Measurements from ENCODE around the gene SREBF1. TPM values are rescaled to one million over a fixed set of nuclear protein-coding genes. Genes with fewer than 3 reads are reported as not detected.

Gene SREBF1
- total and polyA plus RNA-seq, 2 experiments from 2014 or later: 39.6 to 85.3 TPM

DNA sequence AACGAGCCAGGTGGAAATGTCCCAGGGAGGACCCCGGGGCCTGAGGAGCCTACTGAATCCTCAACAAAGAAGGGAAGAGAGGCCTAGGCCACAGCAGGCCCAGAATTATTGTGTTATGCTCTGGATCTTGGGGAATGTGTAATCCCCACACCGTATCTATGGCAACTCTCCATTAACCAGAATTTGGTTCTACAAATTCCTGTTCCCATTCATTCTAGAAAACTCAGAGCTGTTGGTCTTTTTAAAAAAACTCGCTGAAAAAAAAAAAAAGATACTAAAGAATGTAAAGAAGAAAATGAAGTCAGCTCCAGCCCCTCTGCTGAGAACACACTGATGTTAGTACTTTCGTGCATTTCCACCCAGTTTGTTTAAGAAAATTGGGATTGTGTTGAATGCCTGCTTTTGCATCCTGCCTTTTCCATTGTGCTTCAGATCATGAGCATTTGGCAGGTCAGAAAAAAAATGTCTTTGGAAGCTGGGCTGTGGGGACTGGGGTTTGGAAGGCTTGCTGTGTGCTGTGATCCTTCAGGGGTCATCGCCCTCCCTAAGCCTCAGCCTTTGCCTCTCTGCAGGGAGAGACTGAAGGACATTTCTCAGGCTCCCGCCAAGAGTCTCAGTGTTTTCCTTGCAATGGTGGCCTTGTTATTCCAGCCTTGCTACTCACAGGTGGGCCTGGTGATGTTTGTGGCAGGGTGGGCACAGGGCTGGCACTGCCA lies 69.5 kb downstream of the SREBF1 start:
- no peak for ATAC-seq
- no peaks in the 10 kb centered on the region for H3K79me2 ChIP-seq (replicated peaks; ENCODE audit: insufficient read depth)

More for the DNA sequence above, 69.5 kb downstream of the SREBF1 start:
- H3K36me3 Mint-ChIP-seq (ENCODE audit: low read depth): no peaks in the 10 kb centered on the region
- no peak overlapping the region for H3K27ac ChIP-seq (ENCODE audit: low read depth)
- peaks cover 18% of the 10 kb centered on the region for H3K4me1 Mint-ChIP-seq
- no peak overlapping the region for H2AFZ ChIP-seq
- no peak overlapping the region for H3K4me3 Mint-ChIP-seq
- H3K4me2 ChIP-seq: no peak overlapping the region
- no peaks in the 10 kb centered on the region for H3K9me2 ChIP-seq (ENCODE audit: insufficient read depth)
- H3K4me1 ChIP-seq (ENCODE audit: insufficient read depth): no peaks in the 10 kb centered on the region
- no peaks in the 10 kb centered on the region; the same call in 2 of the 3 replicates for H3K9me3 Mint-ChIP-seq
- no peak overlapping the region for H3K27ac Mint-ChIP-seq
- H3F3A ChIP-seq (replicated peaks; ENCODE audit: low read depth): no peaks in the 10 kb centered on the region
- TF ChIP-seq NANOG (IDR thresholded peaks at IDR 0.05; ENCODE audit: borderline replicate concordance): no peak
- TF ChIP-seq, protein P1, sequence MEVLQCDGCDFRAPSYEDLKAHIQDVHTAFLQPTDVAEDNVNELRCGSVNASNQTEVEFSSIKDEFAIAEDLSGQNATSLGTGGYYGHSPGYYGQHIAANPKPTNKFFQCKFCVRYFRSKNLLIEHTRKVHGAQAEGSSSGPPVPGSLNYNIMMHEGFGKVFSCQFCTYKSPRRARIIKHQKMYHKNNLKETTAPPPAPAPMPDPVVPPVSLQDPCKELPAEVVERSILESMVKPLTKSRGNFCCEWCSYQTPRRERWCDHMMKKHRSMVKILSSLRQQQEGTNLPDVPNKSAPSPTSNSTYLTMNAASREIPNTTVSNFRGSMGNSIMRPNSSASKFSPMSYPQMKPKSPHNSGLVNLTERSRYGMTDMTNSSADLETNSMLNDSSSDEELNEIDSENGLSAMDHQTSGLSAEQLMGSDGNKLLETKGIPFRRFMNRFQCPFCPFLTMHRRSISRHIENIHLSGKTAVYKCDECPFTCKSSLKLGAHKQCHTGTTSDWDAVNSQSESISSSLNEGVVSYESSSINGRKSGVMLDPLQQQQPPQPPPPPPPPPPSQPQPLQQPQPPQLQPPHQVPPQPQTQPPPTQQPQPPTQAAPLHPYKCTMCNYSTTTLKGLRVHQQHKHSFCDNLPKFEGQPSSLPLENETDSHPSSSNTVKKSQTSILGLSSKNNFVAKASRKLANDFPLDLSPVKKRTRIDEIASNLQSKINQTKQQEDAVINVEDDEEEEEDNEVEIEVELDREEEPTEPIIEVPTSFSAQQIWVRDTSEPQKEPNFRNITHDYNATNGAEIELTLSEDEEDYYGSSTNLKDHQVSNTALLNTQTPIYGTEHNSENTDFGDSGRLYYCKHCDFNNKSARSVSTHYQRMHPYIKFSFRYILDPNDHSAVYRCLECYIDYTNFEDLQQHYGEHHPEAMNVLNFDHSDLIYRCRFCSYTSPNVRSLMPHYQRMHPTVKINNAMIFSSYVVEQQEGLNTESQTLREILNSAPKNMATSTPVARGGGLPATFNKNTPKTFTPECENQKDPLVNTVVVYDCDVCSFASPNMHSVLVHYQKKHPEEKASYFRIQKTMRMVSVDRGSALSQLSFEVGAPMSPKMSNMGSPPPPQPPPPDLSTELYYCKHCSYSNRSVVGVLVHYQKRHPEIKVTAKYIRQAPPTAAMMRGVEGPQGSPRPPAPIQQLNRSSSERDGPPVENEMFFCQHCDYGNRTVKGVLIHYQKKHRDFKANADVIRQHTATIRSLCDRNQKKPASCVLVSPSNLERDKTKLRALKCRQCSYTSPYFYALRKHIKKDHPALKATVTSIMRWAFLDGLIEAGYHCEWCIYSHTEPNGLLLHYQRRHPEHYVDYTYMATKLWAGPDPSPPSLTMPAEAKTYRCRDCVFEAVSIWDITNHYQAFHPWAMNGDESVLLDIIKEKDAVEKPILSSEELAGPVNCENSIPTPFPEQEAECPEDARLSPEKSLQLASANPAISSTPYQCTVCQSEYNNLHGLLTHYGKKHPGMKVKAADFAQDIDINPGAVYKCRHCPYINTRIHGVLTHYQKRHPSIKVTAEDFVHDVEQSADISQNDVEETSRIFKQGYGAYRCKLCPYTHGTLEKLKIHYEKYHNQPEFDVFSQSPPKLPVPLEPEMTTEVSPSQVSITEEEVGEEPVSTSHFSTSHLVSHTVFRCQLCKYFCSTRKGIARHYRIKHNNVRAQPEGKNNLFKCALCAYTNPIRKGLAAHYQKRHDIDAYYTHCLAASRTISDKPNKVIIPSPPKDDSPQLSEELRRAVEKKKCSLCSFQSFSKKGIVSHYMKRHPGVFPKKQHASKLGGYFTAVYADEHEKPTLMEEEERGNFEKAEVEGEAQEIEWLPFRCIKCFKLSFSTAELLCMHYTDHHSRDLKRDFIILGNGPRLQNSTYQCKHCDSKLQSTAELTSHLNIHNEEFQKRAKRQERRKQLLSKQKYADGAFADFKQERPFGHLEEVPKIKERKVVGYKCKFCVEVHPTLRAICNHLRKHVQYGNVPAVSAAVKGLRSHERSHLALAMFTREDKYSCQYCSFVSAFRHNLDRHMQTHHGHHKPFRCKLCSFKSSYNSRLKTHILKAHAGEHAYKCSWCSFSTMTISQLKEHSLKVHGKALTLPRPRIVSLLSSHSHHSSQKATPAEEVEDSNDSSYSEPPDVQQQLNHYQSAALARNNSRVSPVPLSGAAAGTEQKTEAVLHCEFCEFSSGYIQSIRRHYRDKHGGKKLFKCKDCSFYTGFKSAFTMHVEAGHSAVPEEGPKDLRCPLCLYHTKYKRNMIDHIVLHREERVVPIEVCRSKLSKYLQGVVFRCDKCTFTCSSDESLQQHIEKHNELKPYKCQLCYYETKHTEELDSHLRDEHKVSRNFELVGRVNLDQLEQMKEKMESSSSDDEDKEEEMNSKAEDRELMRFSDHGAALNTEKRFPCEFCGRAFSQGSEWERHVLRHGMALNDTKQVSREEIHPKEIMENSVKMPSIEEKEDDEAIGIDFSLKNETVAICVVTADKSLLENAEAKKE (CRISPR knock-in tag; IDR thresholded peaks at IDR 0.05): no peak
- H3K27me3 ChIP-seq (ENCODE audit: insufficient read depth): no peaks in the 10 kb centered on the region
- H3K4me3 ChIP-seq: no peak overlapping the region
- H3K27me3 Mint-ChIP-seq (ENCODE audit: insufficient read depth, low read depth, poor library complexity): peaks cover 12% of the 10 kb centered on the region
- no peak for DNase-seq (ENCODE audit: low spot score)
- H3K36me3 ChIP-seq (ENCODE audit: insufficient read depth): no peaks in the 10 kb centered on the region
- no peaks in the 10 kb centered on the region for H4K20me1 ChIP-seq (replicated peaks; ENCODE audit: insufficient read depth)
